Ureter (tissue), 1 donor: ENCODE data around the gene CTIF. TPM values are rescaled to one million over a fixed set of nuclear protein-coding genes. Genes with fewer than 3 reads are reported as not detected.
"Not testable (repeated sequence)": the region's sequence is repeated elsewhere in the genome, so short reads cannot be mapped to it uniquely, and the experiment has no call there.

ENCODE experiments used
- DNase-seq: peaks from one replicate; pipeline ENCODE4 v3.0.0-alpha.2; 2020; ENCODE audit warnings: low spot score
- total RNA-seq: library from RNA; stranded (reverse); gene quantifications from one replicate; pipeline ENCODE4 v1.2.4, GENCODE V29; 2023
- donor health status: DM: yes; HTN: yes; CAD: no.

The CTIF gene
- total RNA-seq, 1 donor from 2014 or later, result 62.3 TPM

DNA sequence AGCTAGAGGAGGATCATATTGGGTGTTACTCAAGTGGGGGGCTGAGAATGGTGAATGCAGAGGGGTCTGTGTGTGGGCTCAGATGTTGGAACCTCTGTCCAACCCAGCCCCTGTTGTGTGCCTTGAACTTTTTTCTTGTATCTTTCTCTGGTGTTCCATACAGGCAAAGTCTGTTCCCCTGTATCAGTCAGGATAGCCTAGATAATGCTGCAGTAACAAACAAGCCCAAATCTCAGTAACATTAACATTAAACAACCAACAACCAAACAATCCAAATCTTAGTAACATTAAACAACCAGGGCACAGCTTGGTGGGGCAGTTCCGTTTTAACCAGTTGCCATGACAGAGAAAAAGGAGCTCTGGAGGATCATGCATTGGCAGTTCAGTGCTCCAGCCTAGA is 103.7 kb downstream of the CTIF start:
- DNase-seq, result no peak

DNA sequence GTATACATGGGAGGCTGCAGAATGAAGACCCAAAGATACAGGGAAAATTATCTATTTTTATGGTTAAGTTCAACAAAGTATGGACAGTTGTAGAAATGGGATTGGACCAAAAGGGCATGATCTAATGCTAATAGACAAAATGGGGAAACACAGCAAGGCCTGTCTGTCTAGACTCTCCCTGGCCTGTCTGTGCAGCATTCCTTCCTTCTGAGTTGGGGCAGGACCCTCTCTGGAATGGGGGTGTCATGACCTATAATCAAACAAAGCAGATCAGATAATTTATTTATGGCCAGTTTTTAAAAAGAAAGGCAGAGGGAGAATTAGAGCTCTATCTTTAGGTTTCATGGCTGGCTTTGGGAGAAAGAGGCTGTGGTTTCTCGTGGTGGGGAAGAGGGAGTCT is 104.4 kb downstream of the CTIF start:
- DNase-seq, result no peak

DNA sequence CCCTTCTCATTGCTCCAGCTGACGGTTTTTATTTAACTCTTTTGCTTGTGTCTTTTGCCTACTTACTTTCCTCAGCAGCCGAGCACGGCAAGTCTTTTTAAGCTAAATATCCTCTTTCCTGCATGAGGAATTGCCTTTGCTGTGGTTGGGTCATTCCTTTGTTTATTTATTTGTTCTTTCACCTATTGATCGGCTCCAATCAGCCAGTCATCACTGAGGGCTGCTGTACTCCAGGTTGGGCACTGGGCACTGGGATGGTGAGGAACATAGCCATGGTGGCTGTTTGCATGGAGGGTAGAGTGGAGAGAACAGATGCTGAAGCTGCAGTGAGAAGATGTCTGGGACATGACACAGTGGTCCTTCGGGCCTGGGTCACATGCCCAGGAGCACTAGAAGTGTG is 105.2 kb downstream of the CTIF start:
- DNase-seq, result no peak

DNA sequence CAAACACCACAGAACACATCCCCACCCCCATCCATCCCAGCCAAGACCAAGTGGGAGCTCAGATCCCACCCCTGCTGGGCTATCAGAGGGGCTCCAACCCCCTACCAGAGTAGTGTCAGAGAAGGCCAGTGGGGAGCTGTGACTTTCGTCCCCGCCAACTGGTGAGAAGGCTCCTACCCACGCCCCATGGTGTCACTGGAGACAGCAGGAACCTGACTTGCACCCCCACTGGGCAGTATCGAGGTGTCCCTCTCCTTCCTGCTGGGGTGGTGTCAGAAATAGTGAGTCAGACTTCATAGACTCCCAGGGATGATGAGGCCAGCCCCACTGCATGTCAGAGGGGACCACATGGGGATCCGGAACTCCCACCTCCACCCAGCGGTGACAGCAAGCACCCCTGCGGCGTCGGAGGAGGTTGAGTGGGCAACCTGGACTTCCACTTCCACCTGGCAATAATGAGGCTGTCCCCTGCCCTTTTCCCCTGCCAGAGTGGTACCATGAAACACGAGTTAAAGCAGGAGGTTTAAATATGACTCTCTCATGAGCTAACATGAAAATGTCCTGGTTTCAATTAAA is 106.7 kb downstream of the CTIF start:
- no peak for DNase-seq

DNA sequence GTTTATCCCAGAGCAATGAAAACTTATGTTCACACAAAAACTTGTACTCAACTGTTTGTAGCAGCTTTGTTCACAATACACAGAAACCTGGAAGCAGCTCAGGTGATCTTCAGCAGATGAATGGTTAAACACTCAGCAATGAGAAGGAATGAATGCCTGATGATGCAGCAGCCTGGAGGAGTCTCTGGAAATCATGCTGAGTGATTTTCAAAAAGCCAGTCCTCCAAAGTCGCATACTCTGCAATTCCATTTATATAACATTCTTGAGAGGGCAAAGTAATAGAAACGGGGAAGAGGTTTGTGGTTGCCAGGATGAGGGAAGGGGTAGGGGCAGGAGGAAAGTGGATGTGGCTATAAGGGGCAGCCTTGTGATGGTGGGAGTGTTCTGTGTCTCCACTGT is 108.1 kb downstream of the CTIF start:
- DNase-seq, result no peak

DNA sequence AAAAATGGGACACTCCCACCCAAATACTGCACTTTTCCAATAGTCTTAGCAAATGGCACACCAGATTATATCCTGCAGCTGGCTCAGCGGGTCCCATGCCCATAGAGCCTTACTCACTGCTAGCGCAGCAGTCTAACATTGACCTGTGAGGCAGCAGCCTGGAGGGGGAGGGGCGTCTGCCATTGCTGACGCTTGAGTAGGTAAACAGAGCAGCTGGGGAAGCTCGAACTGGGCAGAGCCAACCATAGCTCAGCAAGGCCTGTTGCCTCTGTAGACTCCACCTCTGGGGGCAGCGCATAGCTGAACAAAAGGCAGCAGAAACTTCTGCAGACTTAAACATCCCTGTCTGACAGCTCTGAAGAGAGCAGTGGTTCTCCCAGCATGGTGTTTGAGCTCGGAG is 110.4 kb downstream of the CTIF start:
- DNase-seq, result no peak

DNA sequence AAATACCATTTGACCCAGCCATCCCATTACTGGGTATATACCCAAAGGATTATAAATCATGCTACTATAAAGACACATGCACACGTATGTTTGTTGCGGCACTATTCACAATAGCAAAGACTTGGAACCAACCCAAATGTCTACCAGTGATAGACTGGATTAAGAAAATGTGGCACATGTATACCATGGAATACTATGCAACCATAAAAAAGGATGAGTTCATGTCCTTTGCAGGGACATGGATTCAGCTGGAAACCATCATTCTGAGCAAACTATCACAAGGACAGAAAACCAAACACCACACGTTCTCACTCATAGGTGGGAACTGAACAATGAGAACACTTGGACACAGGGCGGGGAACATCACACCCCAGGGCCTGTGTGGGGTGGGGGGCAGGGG is 115.8 kb downstream of the CTIF start:
- DNase-seq, result not testable (repeated sequence)

DNA sequence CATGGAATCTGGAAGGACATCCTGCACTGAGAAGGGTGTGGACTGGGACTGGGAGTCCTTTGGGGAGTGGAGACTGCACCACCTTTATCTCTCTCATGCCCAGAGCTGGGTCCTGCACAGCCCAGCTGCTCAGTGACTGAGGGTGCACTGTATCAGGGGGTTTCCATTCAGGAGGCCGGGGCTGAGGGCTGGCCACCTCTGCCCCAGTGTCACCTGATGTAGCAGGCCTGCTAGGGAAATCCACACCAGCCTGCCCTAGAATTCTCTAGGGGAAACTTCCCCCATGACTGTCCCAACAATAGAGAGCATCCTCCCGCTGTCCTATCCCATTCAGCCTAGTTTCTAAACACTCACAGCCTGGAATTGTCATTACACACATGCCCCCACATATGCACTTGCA is 116.7 kb downstream of the CTIF start:
- no peak for DNase-seq

DNA sequence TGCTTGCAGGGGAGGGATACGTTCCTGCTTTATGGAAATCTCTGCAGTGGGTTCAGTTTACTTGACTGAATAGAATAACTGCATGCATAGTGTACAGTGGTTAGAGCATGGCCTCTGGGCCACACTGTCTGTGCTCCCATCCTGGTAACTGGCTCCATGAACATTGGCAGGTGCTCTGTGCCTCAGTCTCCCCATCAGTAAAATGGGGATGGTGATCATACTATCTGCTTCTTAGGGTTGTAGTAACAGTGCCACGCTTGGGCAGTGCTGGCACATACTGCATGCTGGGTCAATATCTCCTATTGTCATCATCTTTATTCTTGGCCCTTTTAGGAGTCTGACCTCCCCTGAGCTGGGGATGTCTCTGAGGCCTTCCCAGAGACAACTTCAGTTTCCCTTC is 117.3 kb downstream of the CTIF start:
- no peak for DNase-seq

DNA sequence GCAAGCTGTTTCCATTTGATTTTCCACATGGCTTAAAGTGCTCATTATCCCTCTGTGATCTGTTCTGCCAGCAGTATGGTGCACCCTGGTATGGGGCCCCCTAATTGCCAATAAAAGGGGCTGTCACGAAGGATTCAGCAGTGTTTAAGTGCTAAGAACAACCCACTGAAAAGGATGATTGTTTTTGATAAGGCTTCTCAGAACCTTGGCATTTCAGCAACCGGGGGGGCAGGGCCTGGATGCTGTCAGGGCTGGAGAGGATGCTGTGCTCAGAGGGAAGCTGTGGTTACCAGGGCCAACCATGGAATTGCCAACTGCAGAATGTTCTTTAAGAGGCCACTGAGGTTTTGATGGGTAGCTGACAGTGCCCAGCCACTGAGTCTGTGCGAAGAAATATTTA is 117.8 kb downstream of the CTIF start:
- DNase-seq, result no peak

DNA sequence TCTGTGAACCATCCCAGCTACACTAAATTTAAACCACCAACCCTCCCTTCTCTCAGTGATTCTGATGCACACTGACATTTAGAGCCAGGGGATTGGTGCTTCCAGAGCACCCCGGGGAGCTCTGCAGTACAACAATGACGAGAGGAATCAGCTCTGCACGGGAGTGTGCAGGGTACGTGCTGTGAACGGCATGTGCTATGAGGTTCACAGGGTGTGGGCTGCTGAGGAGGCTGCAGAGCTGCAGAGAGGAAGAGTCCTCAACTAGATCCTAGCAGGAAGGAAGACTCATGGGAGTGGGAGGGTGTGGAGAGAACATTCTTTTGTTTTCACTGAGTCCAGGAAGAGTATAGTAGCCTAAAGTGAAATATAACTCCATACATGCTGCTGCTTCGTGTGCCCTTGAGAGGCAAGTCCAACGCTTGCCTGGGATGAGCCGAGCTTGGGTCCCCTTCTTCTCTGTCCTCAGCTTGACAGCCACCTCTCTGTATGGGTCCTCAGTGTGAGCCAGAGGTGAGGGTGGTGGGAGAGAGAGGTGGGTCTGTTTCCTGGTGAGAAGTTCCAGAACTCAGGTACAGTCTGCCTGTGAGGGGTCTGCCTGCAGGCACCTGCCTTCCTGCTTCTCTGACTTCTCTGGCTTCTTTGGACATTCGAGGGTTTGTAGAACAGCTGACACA is 118.8 kb downstream of the CTIF start:
- DNase-seq, result no peak

DNA sequence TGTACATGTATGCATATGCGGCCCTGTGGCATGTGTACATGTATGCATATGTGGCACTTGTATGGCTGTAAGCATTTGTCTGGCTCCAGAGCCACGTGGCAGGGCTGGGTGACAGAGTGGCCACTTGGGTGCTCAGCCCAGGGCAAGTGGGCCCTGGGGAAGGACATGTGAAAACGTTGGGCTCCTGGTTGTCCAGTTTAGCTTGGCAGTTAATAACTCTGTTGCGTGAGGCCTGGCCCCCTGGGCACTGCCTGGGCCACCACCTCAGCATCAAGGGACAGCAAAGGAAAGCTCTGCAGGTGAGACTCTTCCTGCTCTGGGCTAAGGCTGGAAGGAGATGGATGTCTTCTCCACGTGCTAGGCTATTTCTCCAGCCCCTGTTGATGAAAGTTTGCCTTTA is 119.9 kb downstream of the CTIF start:
- DNase-seq, result no peak

DNA sequence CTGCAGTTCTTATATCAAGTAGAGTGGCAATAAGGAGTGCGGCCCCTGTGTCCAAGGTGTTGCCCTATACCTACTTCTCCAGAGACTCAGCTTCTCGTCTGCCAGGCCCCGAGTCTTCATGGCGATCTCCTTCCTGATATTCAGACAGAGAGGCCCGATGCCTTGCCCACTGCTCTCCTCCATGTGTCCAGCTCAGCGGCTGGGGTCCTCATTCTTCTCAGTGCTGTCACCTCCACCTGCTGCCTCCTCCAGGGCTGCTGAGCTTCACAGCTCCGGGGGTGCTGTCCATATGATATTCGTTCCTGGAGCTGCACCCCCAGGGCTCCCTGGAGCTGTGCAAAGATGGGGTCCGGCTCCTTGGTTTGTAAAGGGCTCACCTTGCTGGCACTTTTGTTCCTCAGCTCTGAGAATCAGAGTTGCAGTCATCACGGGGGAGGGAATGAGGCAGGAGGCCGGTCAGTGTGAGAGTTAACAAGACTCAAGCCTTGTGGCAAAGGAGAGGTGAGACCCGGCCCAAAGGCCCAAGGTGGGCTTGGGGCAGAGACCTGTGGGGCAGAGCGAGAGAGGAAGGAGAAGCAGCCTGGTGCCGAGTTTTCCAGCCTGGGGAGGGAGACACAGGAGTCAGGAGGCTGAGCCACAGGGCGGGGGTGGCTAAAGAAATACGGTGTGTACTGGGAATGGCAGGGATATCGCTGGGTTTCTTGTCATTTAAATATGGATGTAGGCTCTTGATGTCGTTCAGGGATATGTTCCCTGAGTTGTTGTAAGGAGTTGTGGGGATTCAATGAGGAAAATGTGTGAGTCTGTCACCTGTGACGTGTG is 120.6 kb downstream of the CTIF start:
- no peak for DNase-seq

DNA sequence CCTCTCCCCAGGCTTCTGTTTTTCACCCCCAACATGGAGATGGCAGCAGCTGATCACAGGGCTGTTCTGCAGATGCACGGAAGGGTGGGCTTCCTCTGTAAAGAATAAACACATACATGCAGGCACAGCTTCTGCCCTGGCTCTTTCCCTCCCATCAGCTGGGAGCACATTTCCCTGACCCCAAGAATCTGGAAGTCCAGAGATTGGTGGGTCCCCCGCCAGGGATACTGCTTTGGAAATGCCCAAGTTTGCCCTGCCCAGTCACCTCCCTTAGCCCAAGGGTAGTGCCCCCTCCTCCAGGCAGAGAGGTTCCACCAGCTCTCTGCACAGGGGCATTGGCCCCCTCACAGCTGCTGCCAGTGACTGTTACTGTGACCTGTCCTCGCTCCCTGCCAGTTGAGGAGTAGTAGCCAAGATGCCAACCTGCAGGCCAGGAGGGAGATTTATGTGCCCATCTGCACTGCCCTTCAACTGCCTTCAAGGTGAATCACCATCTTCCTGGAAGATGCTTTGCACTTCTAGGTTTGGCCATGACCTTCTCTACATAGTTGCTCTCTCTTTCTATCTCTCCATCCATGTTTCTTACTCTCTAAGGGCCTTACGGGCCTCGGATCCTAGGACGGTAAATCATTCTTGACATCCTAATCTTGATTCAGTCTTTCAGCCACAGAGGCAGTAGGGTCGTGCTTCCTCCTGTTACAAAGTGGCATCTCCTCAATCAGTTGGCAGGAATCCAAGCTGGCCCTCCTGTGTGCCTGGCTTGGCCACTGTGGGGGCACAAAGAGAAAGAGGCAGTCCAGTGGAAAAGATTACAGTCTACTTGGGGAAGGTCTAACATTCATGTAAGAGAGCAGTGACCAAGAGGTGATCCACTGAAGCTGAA is 121.8 kb downstream of the CTIF start:
- no peak for DNase-seq

DNA sequence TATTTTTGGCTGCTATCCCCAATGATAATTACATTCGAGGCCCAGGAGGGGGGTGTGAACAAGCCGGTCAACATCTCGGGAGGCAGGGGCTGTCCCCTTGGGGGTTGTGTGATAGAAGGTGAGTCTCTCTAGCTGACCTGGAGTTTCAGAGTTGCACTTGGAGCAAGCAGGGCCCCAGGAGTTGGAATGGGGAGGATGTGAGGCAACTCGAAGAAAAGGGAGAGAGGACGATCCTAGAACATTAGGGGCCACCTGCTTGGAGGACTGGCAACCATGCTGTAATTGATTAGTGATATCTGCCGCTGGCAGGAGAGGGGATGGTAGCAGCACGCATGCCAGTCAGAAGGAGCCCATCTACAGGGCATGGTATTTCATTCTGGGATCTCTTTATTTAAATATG is 122.6 kb downstream of the CTIF start:
- DNase-seq, result no peak

DNA sequence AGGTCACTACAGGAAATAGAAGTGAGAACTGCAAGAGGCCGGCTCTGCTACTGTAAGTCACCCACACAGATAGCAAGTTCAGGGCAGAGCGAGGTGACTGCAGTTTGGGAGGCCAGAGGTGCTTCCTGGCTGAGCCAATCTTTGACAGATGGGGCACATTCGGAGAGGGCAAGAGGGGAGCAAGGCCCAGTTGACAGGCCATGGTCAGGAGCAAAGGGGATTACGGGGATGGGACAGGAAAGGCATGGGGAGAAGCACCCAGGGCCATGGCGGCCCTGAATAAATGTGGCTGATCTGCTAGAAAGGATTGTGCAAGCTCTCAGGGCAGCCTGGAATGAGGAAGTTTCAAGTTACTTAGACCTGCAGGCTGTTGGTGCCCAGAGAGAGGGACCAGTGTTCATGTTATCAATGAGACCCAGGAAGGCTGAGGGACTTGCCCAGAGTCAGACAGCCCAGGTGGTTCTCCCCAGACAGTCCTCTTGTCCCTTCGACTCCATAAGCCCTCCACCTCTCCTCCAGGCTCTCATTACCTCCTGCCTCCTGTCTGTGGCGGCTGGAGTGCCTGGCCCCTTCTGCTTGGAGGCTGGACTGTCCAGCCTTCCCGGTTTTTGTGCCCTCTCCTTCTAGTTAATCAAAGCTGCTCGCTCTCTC is 123.3 kb downstream of the CTIF start:
- DNase-seq, result no peak

DNA sequence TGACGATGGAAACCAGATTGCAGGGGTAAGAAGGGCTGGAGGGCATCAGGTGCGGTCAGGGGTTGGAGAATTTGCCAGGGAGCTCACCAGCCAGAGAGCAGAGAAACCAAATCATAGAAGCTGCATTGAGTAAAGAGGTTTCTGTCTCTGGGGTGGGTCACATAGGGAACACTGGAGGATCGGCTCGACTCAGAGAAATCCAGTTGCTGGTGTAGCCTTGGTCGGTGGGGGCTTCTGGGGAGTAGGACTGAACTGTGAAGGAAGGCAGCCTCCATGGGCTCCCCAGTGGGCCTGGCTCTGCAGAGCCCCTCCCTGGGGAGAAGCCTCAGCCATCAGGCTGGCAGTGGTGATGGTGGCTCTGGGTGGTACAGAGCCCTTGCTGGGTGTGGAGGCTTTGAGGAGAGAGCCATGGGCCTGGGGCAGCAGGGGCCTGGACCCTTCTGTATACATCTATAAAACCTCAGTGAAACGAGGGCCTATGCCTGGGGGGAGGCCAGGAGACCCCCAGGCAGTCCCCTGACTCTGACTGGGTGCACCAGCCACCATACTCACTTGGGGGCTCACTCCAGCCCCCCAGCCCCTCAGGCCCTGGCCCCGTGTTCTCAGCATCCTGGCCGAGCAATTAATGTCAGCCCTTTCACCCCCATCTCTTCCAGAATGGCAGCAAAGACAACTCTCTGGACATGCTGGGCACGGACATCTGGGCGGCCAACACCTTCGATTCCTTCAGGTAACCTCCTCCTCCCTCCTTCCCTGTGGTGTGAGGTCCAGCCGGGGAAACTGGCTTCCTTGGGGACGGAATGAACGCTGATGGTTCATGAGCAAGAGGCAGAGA is 124.5 kb downstream of the CTIF start:
- no peak for DNase-seq

DNA sequence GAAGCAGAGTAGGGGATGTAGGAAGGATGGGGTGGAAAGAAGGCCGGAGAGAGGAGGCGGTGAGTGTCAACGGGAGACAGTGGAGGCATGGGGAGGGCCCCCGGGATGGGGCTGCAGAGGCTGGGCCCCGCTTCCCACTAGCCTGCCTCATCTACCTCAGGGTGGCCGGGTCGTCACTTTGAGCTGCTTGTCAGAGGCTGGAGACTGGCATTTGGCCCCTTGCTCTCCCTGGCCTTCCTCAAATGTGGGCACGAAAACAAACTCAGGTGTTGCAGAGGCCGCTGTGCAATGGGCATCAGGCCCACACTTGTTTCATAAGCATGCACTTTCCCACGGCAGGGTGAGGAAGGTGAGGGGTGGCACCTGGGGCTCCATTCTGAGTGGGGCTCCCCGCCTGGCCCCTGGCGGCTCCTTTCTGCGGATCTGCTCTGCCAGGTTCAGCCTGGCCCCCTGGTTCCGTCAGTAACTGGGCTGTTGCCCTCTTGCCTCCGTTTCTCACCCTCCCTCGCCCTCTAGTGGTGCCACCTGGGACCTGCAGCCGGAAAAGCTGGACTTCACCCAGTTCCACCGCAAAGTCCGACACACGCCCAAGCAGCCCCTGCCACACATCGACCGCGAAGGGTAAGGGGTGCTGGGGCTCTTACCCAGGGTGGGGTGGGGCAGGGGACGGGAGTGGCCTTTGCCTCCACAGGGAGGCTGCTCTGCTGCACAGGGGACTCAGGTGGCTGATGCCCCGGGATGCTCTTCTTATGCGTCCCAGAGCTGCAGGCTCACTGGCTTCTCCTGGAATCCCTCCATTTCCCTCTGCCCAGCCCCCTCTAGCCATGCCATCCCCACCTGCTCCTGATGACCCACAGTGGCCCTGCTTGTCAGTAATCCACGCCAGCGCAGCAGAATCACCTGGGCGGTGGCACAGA is 125.4 kb downstream of the CTIF start:
- peak; percentile 82 for DNase-seq

DNA sequence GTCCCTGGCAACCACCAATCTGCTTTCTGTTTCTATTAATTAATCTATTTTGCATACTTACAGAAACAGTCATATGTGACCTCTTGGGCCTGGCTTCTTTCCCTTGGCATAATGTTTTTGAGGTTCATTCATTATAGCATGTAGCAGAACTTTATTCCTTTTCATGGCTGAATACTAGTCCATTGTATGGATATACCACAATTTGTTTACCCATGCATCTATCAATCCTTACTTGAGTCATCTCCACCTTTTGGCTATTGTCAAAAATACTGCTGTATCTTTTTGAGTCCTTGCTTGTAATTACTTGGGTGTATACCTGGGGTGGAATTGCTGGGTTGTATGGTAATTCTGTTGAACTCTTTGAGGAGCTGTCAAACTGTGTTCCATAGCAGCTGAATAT is 126.8 kb downstream of the CTIF start:
- no peak for DNase-seq

DNA sequence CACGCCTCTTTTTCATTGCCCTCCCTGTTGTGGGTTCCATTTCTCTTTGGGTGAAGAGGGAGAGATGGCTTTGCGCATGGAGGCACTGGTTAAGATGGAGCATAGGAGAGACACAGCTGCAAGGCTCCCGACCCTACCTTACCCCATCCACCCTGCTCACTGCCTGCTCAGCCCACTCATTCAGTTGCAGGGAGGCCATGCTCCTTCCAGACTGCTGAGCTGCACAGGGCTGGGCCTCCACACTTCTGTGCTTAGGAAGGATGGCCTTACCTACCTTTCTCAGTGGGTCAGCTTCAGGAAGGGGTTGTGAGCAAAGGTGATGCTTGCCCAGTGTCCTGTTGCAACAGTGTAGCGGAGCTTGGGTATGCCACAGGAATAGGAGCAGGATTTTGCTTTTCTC is 127.8 kb downstream of the CTIF start:
- no peak for DNase-seq
